ENCODE data around the gene DSPP. TPM values are rescaled to one million over a fixed set of nuclear protein-coding genes. Genes with fewer than 3 reads are reported as not detected.

Gene DSPP
- total and polyA plus RNA-seq, 2 donors from 2014 or later, result not detected

DNA sequence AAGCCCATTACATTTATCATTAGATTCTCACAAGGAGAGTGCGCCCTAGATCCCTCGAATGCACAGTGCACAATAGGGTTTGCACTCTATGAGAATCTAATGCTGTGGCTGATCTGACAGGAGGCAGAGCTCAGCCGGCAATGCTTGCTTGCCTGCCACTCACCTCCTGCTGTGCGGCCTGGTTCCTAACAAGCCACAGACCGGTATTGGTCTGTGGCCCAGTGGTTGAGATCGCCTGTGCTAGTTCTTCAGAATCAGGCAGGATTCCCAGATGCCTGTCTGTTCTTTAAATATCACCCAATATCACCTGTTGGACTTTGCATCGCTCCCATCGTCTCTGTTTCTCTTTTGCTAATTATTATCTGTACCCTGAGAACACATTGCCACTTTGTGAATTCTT, 14.0 kb downstream of the DSPP start:
- H3K9me3 ChIP-seq (ENCODE audit: control insufficient read depth in 2 of 3, insufficient read depth in 1 of 3, low read length in 3 of 3), result no peaks in the 10 kb centered on the region
- no peak overlapping the region for H3K4me3 ChIP-seq (ENCODE audit: low read length in 3 of 3)
- H3K27ac ChIP-seq (ENCODE audit: low read depth in 2 of 2, low read length in 2 of 2), result no peak overlapping the region
- H3K27me3 ChIP-seq (ENCODE audit: control insufficient read depth, insufficient read depth, low read length), result no peaks in the 10 kb centered on the region
- no peak for DNase-seq
- TF ChIP-seq, protein P1, sequence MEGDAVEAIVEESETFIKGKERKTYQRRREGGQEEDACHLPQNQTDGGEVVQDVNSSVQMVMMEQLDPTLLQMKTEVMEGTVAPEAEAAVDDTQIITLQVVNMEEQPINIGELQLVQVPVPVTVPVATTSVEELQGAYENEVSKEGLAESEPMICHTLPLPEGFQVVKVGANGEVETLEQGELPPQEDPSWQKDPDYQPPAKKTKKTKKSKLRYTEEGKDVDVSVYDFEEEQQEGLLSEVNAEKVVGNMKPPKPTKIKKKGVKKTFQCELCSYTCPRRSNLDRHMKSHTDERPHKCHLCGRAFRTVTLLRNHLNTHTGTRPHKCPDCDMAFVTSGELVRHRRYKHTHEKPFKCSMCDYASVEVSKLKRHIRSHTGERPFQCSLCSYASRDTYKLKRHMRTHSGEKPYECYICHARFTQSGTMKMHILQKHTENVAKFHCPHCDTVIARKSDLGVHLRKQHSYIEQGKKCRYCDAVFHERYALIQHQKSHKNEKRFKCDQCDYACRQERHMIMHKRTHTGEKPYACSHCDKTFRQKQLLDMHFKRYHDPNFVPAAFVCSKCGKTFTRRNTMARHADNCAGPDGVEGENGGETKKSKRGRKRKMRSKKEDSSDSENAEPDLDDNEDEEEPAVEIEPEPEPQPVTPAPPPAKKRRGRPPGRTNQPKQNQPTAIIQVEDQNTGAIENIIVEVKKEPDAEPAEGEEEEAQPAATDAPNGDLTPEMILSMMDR (IDR thresholded peaks at IDR 0.05; ENCODE audit: borderline replicate concordance, extremely low read depth, insufficient read depth), result no peak
- no peaks in the 10 kb centered on the region for H3K4me1 ChIP-seq (ENCODE audit: control insufficient read depth in 2 of 3, insufficient read depth in 2 of 3, low read depth in 1 of 3, low read length in 3 of 3)
- H3K36me3 ChIP-seq (ENCODE audit: control insufficient read depth in 2 of 3, insufficient read depth in 3 of 3, low read length in 3 of 3), result no peaks in the 10 kb centered on the region
- no peak overlapping the region for H3K9ac ChIP-seq (ENCODE audit: low read length in 3 of 3)
- intact Hi-C loops (cut with DNase I), result no loop called here
- no peak for FAIRE-seq

DNA sequence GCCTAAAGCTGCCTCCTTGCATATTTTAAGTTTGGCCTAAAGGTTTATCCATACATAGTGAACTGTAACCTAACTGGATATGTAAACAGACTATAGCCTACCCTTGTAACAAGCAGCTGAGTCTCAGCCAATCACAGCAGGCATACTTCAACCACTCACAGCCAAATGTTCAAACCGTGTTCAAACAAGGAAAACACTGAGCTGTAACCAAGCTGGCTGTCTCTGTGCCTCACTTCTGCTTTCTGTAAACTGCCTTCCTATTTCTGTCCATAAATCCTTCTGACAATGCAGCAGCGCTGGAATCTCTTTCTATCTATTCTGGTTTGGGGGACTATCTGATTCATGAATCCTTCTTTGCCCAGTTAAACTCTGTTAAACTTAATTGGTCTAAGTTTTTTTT, 16.4 kb downstream of the DSPP start:
- DNase-seq (no peak), FAIRE-seq (no peak)
- no peaks in the 10 kb centered on the region for H3K36me3 ChIP-seq (ENCODE audit: control insufficient read depth in 2 of 3, insufficient read depth in 3 of 3, low read length in 3 of 3)
- TF ChIP-seq, protein P1 (IDR thresholded peaks at IDR 0.05; ENCODE audit: borderline replicate concordance, extremely low read depth, insufficient read depth), result no peak
- no peaks in the 10 kb centered on the region for H3K4me1 ChIP-seq (ENCODE audit: control insufficient read depth in 2 of 3, insufficient read depth in 2 of 3, low read depth in 1 of 3, low read length in 3 of 3)
- no peaks in the 10 kb centered on the region for H3K27me3 ChIP-seq (ENCODE audit: control insufficient read depth, insufficient read depth, low read length)
- H3K9me3 ChIP-seq (ENCODE audit: control insufficient read depth in 2 of 3, insufficient read depth in 1 of 3, low read length in 3 of 3), result no peaks in the 10 kb centered on the region
- H3K9ac ChIP-seq (ENCODE audit: low read length in 3 of 3), result no peak overlapping the region
- no peak overlapping the region for H3K27ac ChIP-seq (ENCODE audit: low read depth in 2 of 2, low read length in 2 of 2)
- intact Hi-C loops (cut with DNase I), result no loop called here
- H3K4me3 ChIP-seq (ENCODE audit: low read length in 3 of 3), result no peak overlapping the region

DNA sequence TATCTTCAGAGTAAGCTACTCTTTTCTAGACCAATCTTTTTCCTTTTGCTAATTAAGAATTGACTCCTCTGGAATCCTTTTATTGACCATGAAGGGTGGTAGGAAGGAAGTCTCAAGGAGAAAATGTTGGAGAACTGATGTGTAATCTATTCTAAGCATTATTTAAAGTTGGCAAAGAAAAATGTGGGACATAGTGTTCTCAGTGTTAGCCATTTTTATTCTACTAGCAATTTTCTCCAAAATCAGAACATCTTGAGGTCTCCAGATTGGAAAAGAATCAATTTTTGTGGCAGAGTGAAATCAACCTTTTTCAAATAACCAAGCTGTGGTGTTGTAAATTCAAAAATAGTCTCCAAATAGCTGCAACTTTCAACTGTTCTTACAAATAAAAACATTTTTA, 23.3 kb downstream of the DSPP start:
- TF ChIP-seq, protein P1 (IDR thresholded peaks at IDR 0.05; ENCODE audit: borderline replicate concordance, extremely low read depth, insufficient read depth), result no peak
- no peaks in the 10 kb centered on the region for H3K36me3 ChIP-seq (ENCODE audit: control insufficient read depth in 2 of 3, insufficient read depth in 3 of 3, low read length in 3 of 3)
- FAIRE-seq (no peak), DNase-seq (no peak)
- no peaks in the 10 kb centered on the region for H3K27me3 ChIP-seq (ENCODE audit: control insufficient read depth, insufficient read depth, low read length)
- intact Hi-C loops (cut with DNase I), result no loop called here
- H3K9ac ChIP-seq (ENCODE audit: low read length in 3 of 3), result no peak overlapping the region
- H3K4me1 ChIP-seq (ENCODE audit: control insufficient read depth in 2 of 3, insufficient read depth in 2 of 3, low read depth in 1 of 3, low read length in 3 of 3), result no peaks in the 10 kb centered on the region
- H3K27ac ChIP-seq (ENCODE audit: low read depth in 2 of 2, low read length in 2 of 2), result no peak overlapping the region
- H3K9me3 ChIP-seq (ENCODE audit: control insufficient read depth in 2 of 3, insufficient read depth in 1 of 3, low read length in 3 of 3), result no peaks in the 10 kb centered on the region
- H3K4me3 ChIP-seq (ENCODE audit: low read length in 3 of 3), result no peak overlapping the region

DNA sequence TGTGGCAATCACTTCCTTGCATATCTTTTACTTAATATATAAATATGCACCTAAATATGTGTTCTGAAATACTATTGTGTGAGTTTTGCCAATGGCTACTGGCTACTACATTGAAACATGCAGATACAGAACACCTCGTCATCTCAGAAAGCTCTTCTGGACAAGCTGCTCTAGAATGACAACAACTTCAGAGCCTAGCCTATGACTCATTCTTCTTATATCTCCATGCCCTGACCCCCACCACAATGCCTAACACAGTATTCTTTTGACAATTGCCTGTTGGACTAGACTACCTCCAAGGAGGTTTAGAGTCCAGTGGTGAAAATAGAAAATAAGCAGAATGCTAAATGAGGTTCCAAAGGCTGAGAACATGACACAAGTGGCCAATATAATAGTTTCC, 24.1 kb downstream of the DSPP start:
- TF ChIP-seq, protein P1 (IDR thresholded peaks at IDR 0.05; ENCODE audit: borderline replicate concordance, extremely low read depth, insufficient read depth), result no peak
- H3K27ac ChIP-seq (ENCODE audit: low read depth in 2 of 2, low read length in 2 of 2), result no peak overlapping the region
- no peak overlapping the region for H3K4me3 ChIP-seq (ENCODE audit: low read length in 3 of 3)
- no peaks in the 10 kb centered on the region for H3K36me3 ChIP-seq (ENCODE audit: control insufficient read depth in 2 of 3, insufficient read depth in 3 of 3, low read length in 3 of 3)
- no peaks in the 10 kb centered on the region for H3K27me3 ChIP-seq (ENCODE audit: control insufficient read depth, insufficient read depth, low read length)
- DNase-seq (no peak), FAIRE-seq (no peak)
- no peaks in the 10 kb centered on the region for H3K9me3 ChIP-seq (ENCODE audit: control insufficient read depth in 2 of 3, insufficient read depth in 1 of 3, low read length in 3 of 3)
- H3K4me1 ChIP-seq (ENCODE audit: control insufficient read depth in 2 of 3, insufficient read depth in 2 of 3, low read depth in 1 of 3, low read length in 3 of 3), result no peaks in the 10 kb centered on the region
- intact Hi-C loops (cut with DNase I), result no loop called here
- H3K9ac ChIP-seq (ENCODE audit: low read length in 3 of 3), result no peak overlapping the region

Data from kidney (tissue), 14 donors.